Spleen (tissue), 11 donors: ENCODE data around the gene ZMIZ1. TPM values are rescaled to one million over a fixed set of nuclear protein-coding genes. Genes with fewer than 3 reads are reported as not detected.
"Not testable (repeated sequence)": the region's sequence is repeated elsewhere in the genome, so short reads cannot be mapped to it uniquely, and the experiment has no call there.

Experiments
- DNase-seq: peaks from one replicate; pipeline ENCODE4 v3.0.0-alpha.2; 2020
- H3K27ac ChIP-seq, 8 donors: fragments of 200-600 bp; sonication (generic) in 7 of 8; 1 replicate in 4 of 8; 2 replicates in 4 of 8; pipeline versions ENCODE4 v1.5.0 to v1.8.0; 2016 to 2021; ENCODE audit warnings: inconsistent platforms in 4 of 8, mild to moderate bottlenecking in 4 of 8, moderate library complexity in 1 of 8
- H3K27me3 ChIP-seq, 7 donors: fragments of 200-600 bp; sonication (generic) in 6 of 7; replicated peaks in 1 of 7; 1 replicate in 4 of 7; 2 replicates in 3 of 7; pipeline versions ENCODE4 v1.5.0 to v1.8.0; 2016 to 2021; ENCODE audit warnings: inconsistent platforms in 3 of 7, mild to moderate bottlenecking in 1 of 7
- H3K36me3 ChIP-seq, 6 donors: fragments of 200-600 bp; sonication (generic) in 5 of 6; 1 replicate in 4 of 6; 2 replicates in 2 of 6; pipeline versions ENCODE4 v1.5.0 to v1.8.0; 2016 to 2021; ENCODE audit warnings: inconsistent platforms in 2 of 6
- H3K4me1 ChIP-seq, 6 donors: fragments of 200-600 bp; sonication (generic) in 5 of 6; 1 replicate in 3 of 6; 2 replicates in 3 of 6; pipeline versions ENCODE4 v1.5.0 to v1.8.0; 2016 to 2021; ENCODE audit warnings: inconsistent platforms in 3 of 6
- H3K4me3 ChIP-seq, 8 donors: fragments of 200-600 bp; sonication (generic) in 7 of 8; 1 replicate in 4 of 8; 2 replicates in 4 of 8; pipeline versions ENCODE4 v1.5.0 to v1.8.0; 2016 to 2021; ENCODE audit warnings: inconsistent platforms in 4 of 8, mild to moderate bottlenecking in 4 of 8, moderate library complexity in 2 of 8
- H3K9me3 ChIP-seq, 8 donors: fragments of 200-600 bp; sonication (generic) in 7 of 8; 1 replicate in 4 of 8; 2 replicates in 4 of 8; pipeline versions ENCODE4 v1.5.0 to v1.8.0; 2016 to 2021; ENCODE audit warnings: inconsistent platforms in 4 of 8
- CTCF ChIP-seq, 11 experiments: fragments of 200-600 bp in 7 of 11; fragments of 450-650 bp in 4 of 11; sonication (generic) in 4 of 11; IDR thresholded peaks in 8 of 11; conservative IDR thresholded peaks in 3 of 11; 1 replicate in 7 of 11; 2 replicates in 4 of 11; pipeline versions ENCODE4 v1.4.0 to v1.8.0; 2016 to 2021; ENCODE audit warnings: antibody characterized with exemption in 11 of 11, inconsistent platforms in 4 of 11, mild to moderate bottlenecking in 1 of 11
- POLR2A ChIP-seq, 3 donors: fragments of 450-650 bp; IDR thresholded peaks; one replicate each; pipeline ENCODE4 v1.5.1; 2017; ENCODE audit warnings: antibody characterized with exemption in 3 of 3, mild to moderate bottlenecking in 1 of 3
- POLR2AphosphoS5 ChIP-seq, 3 donors: sonication (generic); formaldehyde crosslinking; IDR thresholded peaks; one replicate each; pipeline ENCODE4 v1.5.1; 2017; ENCODE audit warnings: antibody characterized with exemption in 3 of 3
- WGBS, 5 donors: extraction: QIAGEN DNeasy Blood & Tissue Kit in 3 of 5; methylation state at CpG; one replicate each; pipeline versions ENCODE4 v1.1.5 to v1.1.7; 2013 to 2018; 5-methylcytosine and 5-hydroxymethylcytosine counted together
- intact Hi-C: fragments of 100-400 bp; cut with DNase I; formaldehyde crosslinking; loops from one replicate; pipeline ENCODE4 v1.15.0; 2023; ENCODE audit warnings: low total_unique reads
- polyA plus RNA-seq, 3 donors: library from polyadenylated mRNA; stranded (reverse); fragments of 200-250 nt; gene quantifications; one replicate each; pipeline ENCODE4 v1.2.1, GENCODE V29; 2013
- total RNA-seq, 7 donors: library from RNA; depleted of rRNA in 3 of 7; stranded (reverse); fragments of >200 nt in 3 of 7; fragmentation: NEBNext Ultra II Directional in 4 of 7; extraction: Animal tissue kit (Norgen Biotek cat#: 25700) in 4 of 7; gene quantifications; one replicate each; pipeline versions ENCODE4 v1.1.0 to v1.2.1, GENCODE V29; 2016 to 2021
- donor health status: healthy with polysubstance abuse.
- donor health status: DM: no; HTN: no; CAD: no; lungs with moderate emphysema.
- donor health status: DM: no; HTN: no; CAD: no.
- donor health status: Bipolar disorder and iron deficiency.
- donor health status: healthy.
- donor health status: DM: no; HTN: no; CAD: no.
- donor health status: DM: yes; HTN: yes; CAD: no.

ZMIZ1 gene
- total and polyA plus RNA-seq, 10 donors, result 10.7 to 210 (median 125) TPM

DNA sequence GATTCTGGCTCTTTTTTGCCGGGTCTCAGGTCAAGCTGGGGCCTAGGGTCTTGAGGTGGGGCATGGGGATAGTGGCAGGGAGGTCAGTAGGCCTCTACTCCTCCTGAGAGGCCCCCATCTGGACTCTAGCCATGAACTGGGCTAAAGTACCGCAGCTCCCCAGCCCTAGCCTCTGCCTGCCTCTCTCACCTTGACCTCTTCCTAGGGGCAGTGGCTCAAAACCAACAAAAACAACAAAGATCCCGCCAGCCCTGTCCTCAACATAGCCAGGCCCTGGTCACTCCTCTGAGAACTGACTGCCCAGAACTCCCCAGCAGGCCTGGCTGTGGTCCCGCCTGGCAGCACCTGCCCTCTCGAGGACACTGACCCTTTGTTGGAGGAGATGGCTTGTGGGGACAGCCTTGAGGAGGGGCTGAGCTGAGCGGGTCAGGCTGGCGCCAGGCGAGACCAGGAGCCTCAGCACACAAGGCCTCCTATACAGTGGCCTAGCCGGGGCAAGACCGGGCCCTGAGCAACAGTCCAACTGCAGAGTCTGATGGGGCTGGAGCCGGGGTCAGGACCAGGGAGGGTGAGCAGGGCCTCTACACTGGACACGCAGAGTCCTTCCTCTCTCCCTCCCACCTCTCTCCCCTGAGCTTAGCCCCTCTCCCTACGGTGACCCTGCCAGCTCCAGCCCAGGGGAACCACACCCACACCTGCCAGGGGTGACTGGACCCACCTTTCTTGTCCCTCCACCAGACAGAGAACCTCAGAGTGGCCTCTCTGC is 266.9 kb downstream of the ZMIZ1 start:
- H3K36me3 ChIP-seq, result no peaks in the 10 kb centered on the region
- peaks cover 4 to 15% (median 8%) of the 10 kb centered on the region in 6 donors for H3K4me1 ChIP-seq
- no peak overlapping the region for H3K27ac ChIP-seq
- H3K27me3 ChIP-seq, result no peaks in the 10 kb centered on the region
- 66 to 92% (median 80%) methylated on average over 10 to 13 of the region's 13 CpGs for WGBS, 5 donors
- H3K4me3 ChIP-seq, result no peak overlapping the region
- no peaks in the 10 kb centered on the region for H3K9me3 ChIP-seq
- no peak for TF ChIP-seq POLR2A (IDR thresholded peaks at IDR 0.05)
- TF ChIP-seq CTCF (IDR thresholded peaks at IDR 0.05 in 8 of 11, conservative IDR thresholded peaks at IDR 0.05 in 3 of 11), result no peak
- TF ChIP-seq POLR2AphosphoS5 (IDR thresholded peaks at IDR 0.05), result peak in 2 of 3 donors; percentile 21 to 22
- intact Hi-C loops, result no loop called here
- DNase-seq, result no peak

DNA sequence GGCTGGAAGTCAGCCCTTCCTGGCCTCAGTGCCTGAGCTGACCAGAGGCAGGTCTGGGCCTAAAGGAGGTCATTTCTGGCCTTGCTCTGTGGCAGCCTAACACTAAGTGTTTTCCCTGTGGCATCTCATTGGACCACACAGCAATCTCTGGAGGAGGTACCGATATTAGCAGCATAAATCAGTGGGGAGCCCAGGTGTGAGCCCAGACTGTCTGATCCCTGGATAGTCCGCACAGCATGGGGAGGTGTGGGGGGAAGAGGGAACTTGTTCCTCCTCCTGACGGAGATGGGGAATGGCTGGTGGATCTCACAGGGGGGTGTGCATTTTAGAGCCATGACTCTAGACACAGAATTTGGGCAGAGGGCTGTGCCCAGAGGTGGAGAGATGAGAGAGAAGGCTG is 267.5 kb downstream of the ZMIZ1 start:
- intact Hi-C loops, result no loop called here
- Histone ChIP-seq H3K4me3 (no peak overlapping the region), H3K27me3 (no peaks in the 10 kb centered on the region), H3K4me1 (peaks cover 4 to 18% (median 8%) of the 10 kb centered on the region in 6 donors), H3K9me3 (no peaks in the 10 kb centered on the region), H3K36me3 (no peaks in the 10 kb centered on the region), H3K27ac (no peak overlapping the region)
- TF ChIP-seq POLR2AphosphoS5 (IDR thresholded peaks at IDR 0.05) (no peak), CTCF (IDR thresholded peaks at IDR 0.05 in 8 of 11, conservative IDR thresholded peaks at IDR 0.05 in 3 of 11) (no peak), POLR2A (IDR thresholded peaks at IDR 0.05) (no peak)
- no peak for DNase-seq
- 86 to 97% (median 92%) methylated on average over 3 of the region's 3 CpGs for WGBS, 5 donors

DNA sequence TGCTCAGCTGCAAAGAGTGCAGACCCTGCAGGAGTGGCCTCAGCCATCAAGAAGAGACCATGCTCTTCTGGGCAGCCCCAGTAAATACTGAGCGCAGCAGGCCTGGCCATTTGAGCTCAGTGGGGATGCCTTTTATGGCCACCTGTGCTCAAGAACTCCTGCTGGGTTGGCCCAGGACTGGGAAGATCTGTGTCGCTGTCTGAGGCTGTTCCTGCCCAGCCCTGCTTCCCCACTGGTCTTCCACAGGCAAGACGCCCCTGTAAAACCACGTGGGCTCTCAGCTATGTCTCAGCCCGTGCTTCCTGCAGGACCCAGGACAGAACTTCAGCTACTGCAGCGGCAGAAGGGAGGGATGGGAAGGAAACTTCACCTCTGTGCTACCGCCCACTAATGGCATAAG is 268.0 kb downstream of the ZMIZ1 start:
- Histone ChIP-seq H3K9me3 (no peaks in the 10 kb centered on the region), H3K27me3 (no peaks in the 10 kb centered on the region), H3K4me1 (peaks cover under 1 to 18% (median 4%) of the 10 kb centered on the region in 6 donors), H3K4me3 (no peak overlapping the region), H3K27ac (no peak overlapping the region), H3K36me3 (no peaks in the 10 kb centered on the region)
- TF ChIP-seq POLR2AphosphoS5 (IDR thresholded peaks at IDR 0.05) (no peak), POLR2A (IDR thresholded peaks at IDR 0.05) (no peak)
- intact Hi-C loops, result no loop called here
- 64 to 78% (median 71%) methylated on average over 7 of the region's 7 CpGs for WGBS, 5 donors
- no peak for DNase-seq

GRCh38 chr10:79337783-79338469 is 269.2 kb downstream of the ZMIZ1 start:
- H3K4me3 ChIP-seq, H3K36me3 ChIP-seq, H3K27ac ChIP-seq, intact Hi-C loops, H3K9me3 ChIP-seq, H3K27me3 ChIP-seq, DNase-seq: not testable (repeated sequence)
- peaks cover 0 to 20% (median 0%) of the 10 kb centered on the region in 6 donors for H3K4me1 ChIP-seq
- 94 to 100% (median 97%) methylated on average over 7 of the region's 11 CpGs for WGBS, 5 donors

- TF ChIP-seq CTCF (IDR thresholded peaks at IDR 0.05 in 8 of 11, conservative IDR thresholded peaks at IDR 0.05 in 3 of 11), result no peak
- TF ChIP-seq POLR2AphosphoS5 (IDR thresholded peaks at IDR 0.05), result no peak
- no peak for TF ChIP-seq POLR2A (IDR thresholded peaks at IDR 0.05)
- Histone ChIP-seq H3K27me3 (no peaks in the 10 kb centered on the region), H3K27ac (no peak overlapping the region), H3K36me3 (no peaks in the 10 kb centered on the region), H3K9me3 (no peaks in the 10 kb centered on the region), H3K4me3 (no peak overlapping the region), H3K4me1 (peaks cover 0 to 20% (median 0%) of the 10 kb centered on the region in 6 donors)
- intact Hi-C loops, result no loop called here
- WGBS, 5 donors, result 91 to 100% (median 96%) methylated on average over 3 of the region's 3 CpGs
- DNase-seq, result no peak
Measured at GRCh38 chr10:79339266-79339665, 270.5 kb downstream of the ZMIZ1 start.
